HEK293 (cell line): Measurements from ENCODE around the gene BTG2.

Experiments
- CTCF ChIA-PET: fragments of 350-600 bp; formaldehyde crosslinking; extraction: SDS; loops from one replicate; lab custom pipeline; 2021; ENCODE audit warnings: antibody characterized with exemption; lab: Yijun Ruan, JAX
- POLR2A ChIA-PET: fragments of 300-600 bp; formaldehyde crosslinking; extraction: SDS; loops from one replicate; lab custom pipeline; 2020; ENCODE audit warnings: antibody characterized with exemption, inconsistent platforms; lab: Yijun Ruan, JAX
- H3K27ac ChIP-seq: fragments of 200-500 bp; sonication (Bioruptor generic); 2 replicates; pipeline ENCODE4 v1.5.1; 2014; ENCODE audit warnings: low read depth, low read length, control low read depth, inconsistent platforms; ENCODE audit errors: extremely low read depth
- H3K36me3 ChIP-seq, 2 experiments: fragments of 200-500 bp in 1 of 2; sonication (Bioruptor generic) in 1 of 2; 1 replicate in 1 of 2; 2 replicates in 1 of 2; pipeline ENCODE4 v1.5.1; 2014 to 2017; ENCODE audit warnings: inconsistent platforms in 2 of 2, low read length in 2 of 2; ENCODE audit not compliant: control insufficient read depth in 2 of 2, insufficient read depth in 1 of 2
- H3K4me1 ChIP-seq: fragments of 200-500 bp; sonication (Bioruptor generic); 2 replicates; pipeline ENCODE4 v1.5.1; 2014; ENCODE audit warnings: mild to moderate bottlenecking, low read length, inconsistent platforms; ENCODE audit not compliant: control insufficient read depth, insufficient read depth
- H3K4me3 ChIP-seq: 2 replicates; pipeline ENCODE4 v1.5.1; 2011; ENCODE audit warnings: low read depth, mild to moderate bottlenecking, control low read depth, low read length, moderate library complexity
- H3K9me3 ChIP-seq: fragments of 200-500 bp; sonication (Bioruptor generic); 2 replicates; pipeline ENCODE4 v1.5.1; 2014; ENCODE audit warnings: low read depth, low read length, inconsistent platforms; ENCODE audit not compliant: control insufficient read depth, insufficient read depth
- BCL11B ChIP-seq: fragments of 450-650 bp; formaldehyde crosslinking; IDR thresholded peaks from 2 replicates; pipeline ENCODE4 v1.5.1; 2016; ENCODE audit warnings: low read depth, missing biosample characterization, missing genetic modification characterization
- KLF10 ChIP-seq: fragments of 450-650 bp; IDR thresholded peaks from 2 replicates; pipeline ENCODE4 v1.5.1; 2018; ENCODE audit warnings: missing biosample characterization, mild to moderate bottlenecking, missing genetic modification characterization
- ZBTB8A ChIP-seq: fragments of 450-650 bp; formaldehyde crosslinking; IDR thresholded peaks from 2 replicates; pipeline ENCODE4 v1.5.1; 2016; ENCODE audit warnings: missing biosample characterization, missing genetic modification characterization
- ZNF274 ChIP-seq, 2 experiments: fragments of 200-500 bp in 1 of 2; fragments of 450-650 bp in 1 of 2; sonication (Bioruptor generic) in 1 of 2; formaldehyde crosslinking in 1 of 2; IDR thresholded peaks; 2 replicates each; pipeline versions ENCODE4 v1.5.1 to v1.6.1; 2014 to 2016; ENCODE audit warnings: borderline replicate concordance in 1 of 2, inconsistent platforms in 1 of 2, low read length in 1 of 2, missing biosample characterization in 1 of 2, missing genetic modification characterization in 1 of 2
- ZNF292 ChIP-seq: fragments of 450-650 bp; formaldehyde crosslinking; IDR thresholded peaks from 2 replicates; pipeline ENCODE4 v1.5.1; 2016; ENCODE audit warnings: low read depth, missing biosample characterization, missing genetic modification characterization, borderline replicate concordance
- ZNF311 ChIP-seq: fragments of 450-650 bp; formaldehyde crosslinking; IDR thresholded peaks from 2 replicates; pipeline ENCODE4 v1.5.1; 2017; ENCODE audit warnings: missing biosample characterization, missing genetic modification characterization, borderline replicate concordance
- ZNF366 ChIP-seq: fragments of 450-650 bp; formaldehyde crosslinking; conservative IDR thresholded peaks from 2 replicates; pipeline ENCODE4 v1.5.1; 2016; ENCODE audit warnings: missing biosample characterization, missing genetic modification characterization
- ZNF394 ChIP-seq: fragments of 450-650 bp; formaldehyde crosslinking; IDR thresholded peaks from 2 replicates; pipeline ENCODE4 v1.5.1; 2016; ENCODE audit warnings: missing biosample characterization, missing genetic modification characterization, mild to moderate bottlenecking, moderate library complexity, borderline replicate concordance
- ZNF501 ChIP-seq: fragments of 450-650 bp; formaldehyde crosslinking; IDR thresholded peaks from 2 replicates; pipeline ENCODE4 v1.5.1; 2016; ENCODE audit warnings: missing biosample characterization, missing genetic modification characterization
- ZNF529 ChIP-seq: fragments of 450-650 bp; formaldehyde crosslinking; IDR thresholded peaks from 2 replicates; pipeline ENCODE4 v1.5.1; 2017; ENCODE audit warnings: missing genetic modification characterization, missing biosample characterization; ENCODE audit not compliant: insufficient replicate concordance
- ZNF530 ChIP-seq: fragments of 450-650 bp; formaldehyde crosslinking; IDR thresholded peaks from 2 replicates; pipeline ENCODE4 v1.5.1; 2016; ENCODE audit warnings: low read depth, missing biosample characterization, missing genetic modification characterization
- ZNF548 ChIP-seq: fragments of 450-650 bp; formaldehyde crosslinking; IDR thresholded peaks from 2 replicates; pipeline ENCODE4 v1.5.1; 2016; ENCODE audit warnings: missing biosample characterization, missing genetic modification characterization
- ZNF555 ChIP-seq: fragments of 450-650 bp; formaldehyde crosslinking; conservative IDR thresholded peaks from 2 replicates; pipeline ENCODE4 v1.5.1; 2017; ENCODE audit warnings: missing biosample characterization, mild to moderate bottlenecking, missing genetic modification characterization, inconsistent platforms
- ZNF560 ChIP-seq: fragments of 450-650 bp; formaldehyde crosslinking; IDR thresholded peaks from 2 replicates; pipeline ENCODE4 v1.5.1; 2017; ENCODE audit warnings: missing biosample characterization, missing genetic modification characterization, borderline replicate concordance
- ZNF658 ChIP-seq: fragments of 450-650 bp; formaldehyde crosslinking; IDR thresholded peaks from 2 replicates; pipeline ENCODE4; 2016; ENCODE audit warnings: missing biosample characterization, missing genetic modification characterization
- ZNF660 ChIP-seq: fragments of 450-650 bp; IDR thresholded peaks from 2 replicates; pipeline ENCODE4 v1.5.1; 2018; ENCODE audit warnings: missing biosample characterization, mild to moderate bottlenecking, missing genetic modification characterization
- ZSCAN23 ChIP-seq: fragments of 450-650 bp; formaldehyde crosslinking; IDR thresholded peaks from 2 replicates; pipeline ENCODE4 v1.5.1; 2016; ENCODE audit warnings: missing biosample characterization, missing genetic modification characterization
- TF ChIP-seq, protein P1 (sequence below): fragments of 450-650 bp; formaldehyde crosslinking; conservative IDR thresholded peaks from 2 replicates; pipeline ENCODE4 v1.5.1; 2016; ENCODE audit warnings: low read depth, missing biosample characterization, missing genetic modification characterization

The BTG2 gene

DNA sequence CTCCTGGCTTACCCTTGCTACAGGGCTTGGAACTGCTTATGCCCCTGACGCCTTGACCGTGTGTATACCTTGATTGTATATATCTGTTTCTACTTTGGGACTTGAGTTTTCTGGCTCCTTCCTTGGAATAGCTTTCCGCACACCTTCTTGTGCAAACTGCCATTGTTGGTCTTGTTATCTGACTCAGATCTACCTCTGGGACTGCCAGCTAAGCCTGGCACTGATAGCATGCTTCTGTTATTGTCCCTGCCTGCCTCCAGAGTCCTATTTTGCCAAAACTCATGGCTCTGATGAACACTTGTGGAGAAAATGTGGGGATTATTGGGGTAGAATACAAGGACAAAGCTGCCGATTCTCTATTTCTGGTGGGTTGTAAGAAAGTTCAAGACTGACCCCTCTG lies 30.2 kb downstream of the BTG2 start:
- TF ChIP-seq ZNF548 (tag by site-specific recombination): no peak
- no peak for TF ChIP-seq KLF10 (tag by site-specific recombination)
- TF ChIP-seq ZNF660 (tag by site-specific recombination): no peak
- TF ChIP-seq ZNF658 (tag by site-specific recombination): no peak
- TF ChIP-seq ZNF530 (tag by site-specific recombination): no peak
- TF ChIP-seq, protein P1, sequence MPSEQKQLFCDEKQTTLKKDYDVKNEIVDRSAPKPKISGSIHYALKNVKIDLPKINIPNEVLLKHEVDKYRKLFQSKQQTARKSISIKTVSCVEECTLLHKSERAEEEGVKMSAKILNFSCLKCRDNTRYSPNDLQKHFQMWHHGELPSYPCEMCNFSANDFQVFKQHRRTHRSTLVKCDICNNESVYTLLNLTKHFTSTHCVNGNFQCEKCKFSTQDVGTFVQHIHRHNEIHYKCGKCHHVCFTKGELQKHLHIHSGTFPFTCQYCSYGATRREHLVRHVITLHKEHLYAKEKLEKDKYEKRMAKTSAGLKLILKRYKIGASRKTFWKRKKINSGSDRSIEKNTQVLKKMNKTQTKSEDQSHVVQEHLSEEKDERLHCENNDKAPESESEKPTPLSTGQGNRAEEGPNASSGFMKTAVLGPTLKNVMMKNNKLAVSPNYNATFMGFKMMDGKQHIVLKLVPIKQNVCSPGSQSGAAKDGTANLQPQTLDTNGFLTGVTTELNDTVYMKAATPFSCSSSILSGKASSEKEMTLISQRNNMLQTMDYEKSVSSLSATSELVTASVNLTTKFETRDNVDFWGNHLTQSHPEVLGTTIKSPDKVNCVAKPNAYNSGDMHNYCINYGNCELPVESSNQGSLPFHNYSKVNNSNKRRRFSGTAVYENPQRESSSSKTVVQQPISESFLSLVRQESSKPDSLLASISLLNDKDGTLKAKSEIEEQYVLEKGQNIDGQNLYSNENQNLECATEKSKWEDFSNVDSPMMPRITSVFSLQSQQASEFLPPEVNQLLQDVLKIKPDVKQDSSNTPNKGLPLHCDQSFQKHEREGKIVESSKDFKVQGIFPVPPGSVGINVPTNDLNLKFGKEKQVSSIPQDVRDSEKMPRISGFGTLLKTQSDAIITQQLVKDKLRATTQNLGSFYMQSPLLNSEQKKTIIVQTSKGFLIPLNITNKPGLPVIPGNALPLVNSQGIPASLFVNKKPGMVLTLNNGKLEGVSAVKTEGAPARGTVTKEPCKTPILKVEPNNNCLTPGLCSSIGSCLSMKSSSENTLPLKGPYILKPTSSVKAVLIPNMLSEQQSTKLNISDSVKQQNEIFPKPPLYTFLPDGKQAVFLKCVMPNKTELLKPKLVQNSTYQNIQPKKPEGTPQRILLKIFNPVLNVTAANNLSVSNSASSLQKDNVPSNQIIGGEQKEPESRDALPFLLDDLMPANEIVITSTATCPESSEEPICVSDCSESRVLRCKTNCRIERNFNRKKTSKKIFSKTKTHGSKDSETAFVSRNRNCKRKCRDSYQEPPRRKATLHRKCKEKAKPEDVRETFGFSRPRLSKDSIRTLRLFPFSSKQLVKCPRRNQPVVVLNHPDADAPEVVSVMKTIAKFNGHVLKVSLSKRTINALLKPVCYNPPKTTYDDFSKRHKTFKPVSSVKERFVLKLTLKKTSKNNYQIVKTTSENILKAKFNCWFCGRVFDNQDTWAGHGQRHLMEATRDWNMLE (tag by site-specific recombination): no peak
- no peak for TF ChIP-seq ZNF560 (tag by site-specific recombination)
- TF ChIP-seq BCL11B (tag by site-specific recombination): no peak
- no peak for TF ChIP-seq ZNF366 (tag by site-specific recombination)
- TF ChIP-seq ZSCAN23 (tag by site-specific recombination): no peak
- no peak for TF ChIP-seq ZNF311 (tag by site-specific recombination)
- TF ChIP-seq ZNF274 (IDR thresholded peaks at IDR 0.05; ENCODE audit: low read length): no peak
- no peak for TF ChIP-seq ZNF274 (tag by site-specific recombination; IDR thresholded peaks at IDR 0.05; ENCODE audit: borderline replicate concordance)
- TF ChIP-seq ZNF292 (tag by site-specific recombination): no peak
- TF ChIP-seq ZNF555 (tag by site-specific recombination): no peak
- TF ChIP-seq ZBTB8A: no peak
- TF ChIP-seq ZNF501: no peak
- no peak for TF ChIP-seq ZNF529 (tag by site-specific recombination)
- Histone ChIP-seq H3K36me3 (no peaks in the 10 kb centered on the region), H3K4me1 (no peaks in the 10 kb centered on the region), H3K4me3 (no peak overlapping the region), H3K27ac (no peak overlapping the region), H3K9me3 (no peaks in the 10 kb centered on the region)
- ChIA-PET CTCF (interaction anchor here (0.6 to 16.4 kb wide), 7 partner anchors 8 to 329 kb away, joined by 3 to 371 read pairs (median 5); no protein-coding TSS in a partner anchor), POLR2A (no interaction called here)

DNA sequence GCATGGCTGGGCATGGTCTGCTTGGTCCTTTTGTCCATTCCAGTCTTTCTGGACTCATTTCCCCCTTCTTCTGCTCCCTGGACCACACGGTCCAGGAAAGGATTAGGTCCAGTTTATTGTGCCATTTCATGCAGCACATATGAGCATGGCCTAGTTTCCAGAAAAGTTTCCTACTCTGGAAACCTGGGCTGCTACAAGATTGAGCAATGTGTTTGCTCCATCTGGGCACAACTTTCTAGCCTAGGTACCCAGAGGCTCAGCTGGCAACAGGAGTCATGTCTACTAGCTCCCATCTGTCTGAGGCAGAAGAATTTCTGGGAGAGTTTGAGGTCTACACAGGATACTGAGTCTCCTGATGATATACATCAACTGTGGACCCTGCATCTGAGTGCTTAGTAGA lies 30.8 kb downstream of the BTG2 start:
- CTCF ChIA-PET: interaction anchor here (0.6 to 16.4 kb wide), 9 partner anchors 9 to 297 kb away, joined by 3 to 371 read pairs (median 5); no protein-coding TSS in a partner anchor

More for the DNA sequence above, 30.8 kb downstream of the BTG2 start:
- no peak overlapping the region for H3K27ac ChIP-seq
- H3K36me3 ChIP-seq: no peaks in the 10 kb centered on the region
- no peaks in the 10 kb centered on the region for H3K9me3 ChIP-seq
- H3K4me3 ChIP-seq: no peak overlapping the region
- no peak for TF ChIP-seq ZNF394 (tag by site-specific recombination)
- no peak for TF ChIP-seq ZBTB8A
- no peaks in the 10 kb centered on the region for H3K4me1 ChIP-seq
- POLR2A ChIA-PET: interaction anchor here (1.1 kb wide), 1 partner anchor 30 kb away, joined by 3 read pairs; no protein-coding TSS in a partner anchor
